DND-41 (cell line): ENCODE data around the gene DTWD2.
"Not testable (repeated sequence)": the region's sequence is repeated elsewhere in the genome, so short reads cannot be mapped to it uniquely, and the experiment has no call there.

Source experiments
- ATAC-seq: fragments of 200-7000 bp; cut with Tn5 transposase; 3 replicates; pipeline ENCODE4 v1.9.1; 2021; ENCODE audit warnings: low read depth; ENCODE audit not compliant: insufficient read depth
- DNase-seq: peaks from one replicate; pipeline ENCODE4 v3.0.0-alpha.2; 2020
- H2AFZ ChIP-seq: 2 replicates; pipeline ENCODE4 v1.6.0; 2012; ENCODE audit warnings: low read depth, low read length
- H3K27ac ChIP-seq: 2 replicates; pipeline ENCODE4 v1.5.1; 2012; ENCODE audit warnings: low read length, inconsistent platforms
- H3K27me3 ChIP-seq: fragments of 200-600 bp; sonication (generic); 2 replicates; pipeline ENCODE4 v1.6.0; 2012; ENCODE audit warnings: low read length, mild to moderate bottlenecking, inconsistent platforms; ENCODE audit not compliant: insufficient read depth, poor library complexity
- H3K36me3 ChIP-seq: 2 replicates; pipeline ENCODE4 v1.5.1; 2012; ENCODE audit warnings: low read length, inconsistent platforms; ENCODE audit not compliant: insufficient read depth
- H3K4me1 ChIP-seq: 2 replicates; pipeline ENCODE4 v1.5.1; 2012; ENCODE audit warnings: mild to moderate bottlenecking, low read length; ENCODE audit not compliant: insufficient read depth
- H3K4me2 ChIP-seq: 2 replicates; pipeline ENCODE4 v1.6.0; 2012; ENCODE audit warnings: mild to moderate bottlenecking, moderate library complexity, low read length, inconsistent platforms; ENCODE audit not compliant: insufficient read depth
- H3K4me3 ChIP-seq, 2 experiments: fragments of 200-600 bp in 1 of 2; shearing (Covaris generic) in 1 of 2; 2 replicates each; pipeline ENCODE4 v1.5.1; 2012 to 2016; ENCODE audit warnings: inconsistent platforms in 2 of 2, low read length in 2 of 2, mild to moderate bottlenecking in 2 of 2, low read depth in 1 of 2, moderate library complexity in 1 of 2
- H3K79me2 ChIP-seq: 2 replicates; pipeline ENCODE4 v1.6.0; 2012; ENCODE audit warnings: low read length, inconsistent platforms; ENCODE audit not compliant: insufficient read depth
- H3K9ac ChIP-seq: 2 replicates; pipeline ENCODE4 v1.6.0; 2012; ENCODE audit warnings: low read depth, mild to moderate bottlenecking, inconsistent platforms, low read length, moderate library complexity
- H3K9me3 ChIP-seq: 2 replicates; pipeline ENCODE4 v1.5.1; 2012; ENCODE audit warnings: low read length, moderate library complexity, mild to moderate bottlenecking, inconsistent platforms; ENCODE audit not compliant: insufficient read depth, severe bottlenecking
- H4K20me1 ChIP-seq: 2 replicates; pipeline ENCODE4 v1.6.0; 2012; ENCODE audit warnings: low read length; ENCODE audit not compliant: insufficient read depth
- EZH2 ChIP-seq: IDR thresholded peaks from 3 replicates; pipeline ENCODE4 v1.6.1; 2012; ENCODE audit warnings: borderline replicate concordance, low read depth, mild to moderate bottlenecking, moderate library complexity, low read length, inconsistent platforms; ENCODE audit not compliant: severe bottlenecking
- TF ChIP-seq, protein P1 (sequence below): IDR thresholded peaks from 2 replicates; pipeline ENCODE4 v1.5.1; 2012; ENCODE audit warnings: borderline replicate concordance, low read length, moderate library complexity, mild to moderate bottlenecking; ENCODE audit not compliant: poor library complexity, severe bottlenecking; ENCODE audit errors: extremely low read depth

Gene DTWD2

DNA sequence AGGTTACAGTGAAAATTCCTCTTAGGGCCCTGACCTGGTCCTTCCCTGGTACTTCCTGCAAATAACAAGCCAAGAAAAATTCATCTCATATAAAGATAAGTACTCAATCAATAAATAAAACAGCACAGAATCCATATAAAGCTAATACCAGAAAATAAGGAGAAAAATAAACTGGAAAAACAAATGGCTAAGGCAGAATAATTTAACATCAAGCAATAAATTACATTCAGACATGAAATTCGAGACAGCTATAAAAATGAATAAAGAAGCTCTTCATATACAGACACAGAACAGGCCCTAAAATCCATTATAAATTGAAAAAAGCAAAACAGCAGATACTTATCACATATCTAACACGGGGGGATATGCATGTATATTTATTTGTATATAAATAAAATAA is 99.2 kb downstream of the DTWD2 start:
- ATAC-seq (no peak), DNase-seq (no peak)
- no peaks in the 10 kb centered on the region for H4K20me1 ChIP-seq
- no peak overlapping the region for H3K4me3 ChIP-seq
- H3K27ac ChIP-seq, result no peak overlapping the region
- no peaks in the 10 kb centered on the region for H3K27me3 ChIP-seq
- H3K36me3 ChIP-seq, result no peaks in the 10 kb centered on the region
- H3K79me2 ChIP-seq, result no peaks in the 10 kb centered on the region
- H3K4me2 ChIP-seq, result no peak overlapping the region
- H2AFZ ChIP-seq, result no peak overlapping the region
- no peak overlapping the region for H3K9ac ChIP-seq
- no peaks in the 10 kb centered on the region for H3K4me1 ChIP-seq
- H3K9me3 ChIP-seq, result no peaks in the 10 kb centered on the region
- TF ChIP-seq, protein P1, sequence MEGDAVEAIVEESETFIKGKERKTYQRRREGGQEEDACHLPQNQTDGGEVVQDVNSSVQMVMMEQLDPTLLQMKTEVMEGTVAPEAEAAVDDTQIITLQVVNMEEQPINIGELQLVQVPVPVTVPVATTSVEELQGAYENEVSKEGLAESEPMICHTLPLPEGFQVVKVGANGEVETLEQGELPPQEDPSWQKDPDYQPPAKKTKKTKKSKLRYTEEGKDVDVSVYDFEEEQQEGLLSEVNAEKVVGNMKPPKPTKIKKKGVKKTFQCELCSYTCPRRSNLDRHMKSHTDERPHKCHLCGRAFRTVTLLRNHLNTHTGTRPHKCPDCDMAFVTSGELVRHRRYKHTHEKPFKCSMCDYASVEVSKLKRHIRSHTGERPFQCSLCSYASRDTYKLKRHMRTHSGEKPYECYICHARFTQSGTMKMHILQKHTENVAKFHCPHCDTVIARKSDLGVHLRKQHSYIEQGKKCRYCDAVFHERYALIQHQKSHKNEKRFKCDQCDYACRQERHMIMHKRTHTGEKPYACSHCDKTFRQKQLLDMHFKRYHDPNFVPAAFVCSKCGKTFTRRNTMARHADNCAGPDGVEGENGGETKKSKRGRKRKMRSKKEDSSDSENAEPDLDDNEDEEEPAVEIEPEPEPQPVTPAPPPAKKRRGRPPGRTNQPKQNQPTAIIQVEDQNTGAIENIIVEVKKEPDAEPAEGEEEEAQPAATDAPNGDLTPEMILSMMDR, result no peak
- no peak for TF ChIP-seq EZH2

DNA sequence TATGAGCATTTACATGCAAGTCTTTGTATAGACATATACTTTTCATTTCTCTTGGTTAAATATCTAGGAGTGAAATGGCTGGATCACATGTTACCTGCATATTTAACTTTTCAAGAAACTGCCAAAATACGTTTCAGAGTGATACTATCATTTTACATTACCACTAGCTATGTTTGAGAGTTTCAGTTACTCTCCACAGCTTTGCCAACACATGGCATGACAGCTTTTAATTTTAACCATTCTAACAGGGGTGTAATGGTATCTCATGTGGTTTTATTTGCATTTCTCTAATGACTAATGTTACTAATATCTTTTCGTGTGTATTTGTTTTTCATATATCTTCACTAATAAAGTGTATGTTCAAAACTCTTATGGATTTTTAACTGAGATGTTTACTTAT is 99.8 kb downstream of the DTWD2 start:
- H3K9ac ChIP-seq, result no peak overlapping the region
- no peak overlapping the region for H3K4me3 ChIP-seq
- DNase-seq, result no peak
- no peaks in the 10 kb centered on the region for H4K20me1 ChIP-seq
- H3K9me3 ChIP-seq, result no peaks in the 10 kb centered on the region
- no peak overlapping the region for H3K27ac ChIP-seq
- no peaks in the 10 kb centered on the region for H3K4me1 ChIP-seq
- H3K79me2 ChIP-seq, result no peaks in the 10 kb centered on the region
- H2AFZ ChIP-seq, result no peak overlapping the region
- H3K4me2 ChIP-seq, result no peak overlapping the region
- no peaks in the 10 kb centered on the region for H3K27me3 ChIP-seq
- TF ChIP-seq, protein P1, result no peak
- H3K36me3 ChIP-seq, result no peaks in the 10 kb centered on the region
- no peak for ATAC-seq

DNA sequence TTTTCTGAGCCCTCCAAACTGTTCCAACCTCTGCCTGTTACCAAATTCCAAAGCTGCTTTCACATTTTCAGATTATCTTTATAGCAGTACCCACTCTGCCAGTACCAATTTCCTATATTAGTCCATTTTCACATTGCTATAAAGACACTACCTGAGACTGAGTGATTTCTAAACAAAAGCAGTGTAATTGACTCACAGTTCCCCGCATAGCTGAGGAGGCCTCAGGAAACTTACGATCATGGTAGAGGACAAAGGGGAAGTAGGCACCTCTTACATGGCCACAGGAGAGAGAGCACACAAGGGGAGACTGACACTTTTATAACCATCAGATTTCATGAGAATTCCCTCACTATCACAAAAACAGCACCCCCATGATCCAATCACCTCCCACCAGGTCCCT is 105.0 kb downstream of the DTWD2 start:
- no peak overlapping the region for H2AFZ ChIP-seq
- no peaks in the 10 kb centered on the region for H3K79me2 ChIP-seq
- no peaks in the 10 kb centered on the region for H3K4me1 ChIP-seq
- H3K27me3 ChIP-seq, result no peaks in the 10 kb centered on the region
- H3K36me3 ChIP-seq, result no peaks in the 10 kb centered on the region
- H4K20me1 ChIP-seq, result no peaks in the 10 kb centered on the region
- no peak overlapping the region for H3K9ac ChIP-seq
- no peaks in the 10 kb centered on the region for H3K9me3 ChIP-seq
- ATAC-seq (no peak), DNase-seq (no peak)
- H3K4me3 ChIP-seq, result no peak overlapping the region
- no peak overlapping the region for H3K4me2 ChIP-seq
- TF ChIP-seq EZH2, result no peak
- TF ChIP-seq, protein P1, result no peak
- no peak overlapping the region for H3K27ac ChIP-seq

DNA sequence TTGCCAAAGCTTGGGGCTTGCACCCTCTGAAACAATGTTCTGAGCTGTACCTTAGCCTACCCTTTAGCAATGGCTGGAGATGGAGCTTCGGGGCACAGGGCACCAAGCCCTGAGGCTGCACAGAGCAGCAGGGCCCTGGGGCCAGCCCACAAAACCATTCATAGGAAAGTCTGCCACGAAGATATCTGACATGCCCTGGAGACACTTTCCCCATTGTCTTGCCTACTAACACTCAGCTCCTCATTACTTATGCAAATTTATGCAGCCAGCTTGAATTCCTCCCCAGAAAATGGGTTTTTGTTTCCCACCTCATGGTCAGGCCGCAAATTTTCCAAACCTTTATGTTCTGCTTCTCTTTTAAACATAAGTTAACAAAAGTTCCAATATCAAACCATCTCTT is 105.7 kb downstream of the DTWD2 start:
- H4K20me1 ChIP-seq, result no peaks in the 10 kb centered on the region
- DNase-seq, result no peak
- H3K9ac ChIP-seq, result no peak overlapping the region
- H3K27ac ChIP-seq, result no peak overlapping the region
- no peaks in the 10 kb centered on the region for H3K27me3 ChIP-seq
- ATAC-seq, result no peak
- TF ChIP-seq, protein P1, result no peak
- no peak for TF ChIP-seq EZH2
- H3K4me3 ChIP-seq, result no peak overlapping the region
- no peaks in the 10 kb centered on the region for H3K79me2 ChIP-seq
- no peaks in the 10 kb centered on the region for H3K36me3 ChIP-seq
- H3K4me1 ChIP-seq, result no peaks in the 10 kb centered on the region
- no peaks in the 10 kb centered on the region for H3K9me3 ChIP-seq
- no peak overlapping the region for H3K4me2 ChIP-seq
- no peak overlapping the region for H2AFZ ChIP-seq

DNA sequence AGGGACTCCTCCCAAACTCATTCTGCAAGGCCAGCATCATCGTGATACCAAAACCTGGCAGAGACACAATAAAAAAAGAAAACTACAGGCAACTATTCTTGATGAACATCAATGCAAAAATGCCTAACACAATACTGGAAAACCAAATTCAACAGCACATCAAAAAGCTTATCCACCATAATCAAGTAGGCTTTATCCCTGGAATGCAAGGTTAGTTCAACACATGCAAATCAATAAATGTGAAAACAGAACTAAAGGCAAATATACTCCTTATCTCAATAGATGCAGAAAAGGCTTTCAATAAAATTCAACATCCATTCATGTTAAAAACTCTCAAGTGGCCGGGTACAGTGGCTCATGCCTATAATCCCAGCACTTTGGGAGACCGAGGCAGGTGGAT is 111.5 kb downstream of the DTWD2 start:
- H4K20me1 ChIP-seq, DNase-seq, ATAC-seq: not testable (repeated sequence)

More for the DNA sequence above, 111.5 kb downstream of the DTWD2 start:
- H3K36me3 ChIP-seq, H3K4me3 ChIP-seq, H3K27me3 ChIP-seq, H3K9me3 ChIP-seq, H3K79me2 ChIP-seq, H3K9ac ChIP-seq, H3K4me2 ChIP-seq, H3K4me1 ChIP-seq, H2AFZ ChIP-seq, H3K27ac ChIP-seq: not testable (repeated sequence)
